NCI-H82 treated with DMSO at 0.1 percent for 48 hours (cell line): Measurements from ENCODE around the gene MYPOP.
A peak's percentile ranks its signal among the peaks of the same experiment; 100 is the strongest.
"Not testable (repeated sequence)": the region's sequence is repeated elsewhere in the genome, so short reads cannot be mapped to it uniquely, and the experiment has no call there.

Experiments
- DNase-seq: peaks from one replicate; lab custom pipeline; 2025; ENCODE audit not compliant: unreplicated experiment; lab: John Stamatoyannopoulos, UW

Gene MYPOP

DNA sequence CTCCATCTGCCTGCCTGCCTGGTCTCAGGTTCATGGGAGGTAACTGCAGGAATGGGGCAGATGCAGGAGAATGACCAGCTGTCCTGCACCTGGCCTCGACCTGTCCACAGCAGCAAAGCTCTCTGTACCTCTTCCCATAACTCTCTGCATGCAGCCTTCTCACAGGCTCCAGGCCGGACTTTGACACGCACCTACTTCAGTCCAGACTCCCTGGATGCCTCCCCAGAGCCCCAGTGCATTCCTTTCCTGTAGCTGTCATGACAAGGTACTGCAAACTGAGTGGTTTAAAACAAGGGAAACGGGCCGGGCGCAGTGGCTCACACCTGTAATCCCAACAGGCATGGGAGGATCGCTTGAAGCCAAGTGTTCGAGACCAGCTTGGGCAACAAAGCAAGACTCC is 8.9 kb upstream of the MYPOP start:
- no peak for DNase-seq

DNA sequence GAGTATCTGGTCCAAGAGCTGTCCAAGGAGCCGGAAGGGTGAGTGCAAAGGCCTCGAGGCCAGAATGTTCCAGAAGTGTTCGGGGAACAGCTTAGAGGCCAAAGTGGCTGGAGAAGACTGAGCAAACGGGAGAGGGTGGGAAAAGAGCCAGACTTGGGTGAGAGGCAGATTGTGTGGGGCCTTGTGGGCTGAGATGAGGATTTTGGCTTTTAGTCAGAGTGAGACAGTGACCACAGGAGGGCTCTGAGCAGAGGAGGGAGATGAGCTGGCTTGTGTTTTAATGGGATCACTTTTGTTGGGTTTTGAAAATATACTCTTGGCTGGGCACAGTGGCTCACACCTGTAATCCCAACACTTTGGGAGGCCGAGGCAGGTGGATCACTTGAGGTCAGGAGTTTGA is 6.5 kb upstream of the MYPOP start:
- no peak for DNase-seq

DNA sequence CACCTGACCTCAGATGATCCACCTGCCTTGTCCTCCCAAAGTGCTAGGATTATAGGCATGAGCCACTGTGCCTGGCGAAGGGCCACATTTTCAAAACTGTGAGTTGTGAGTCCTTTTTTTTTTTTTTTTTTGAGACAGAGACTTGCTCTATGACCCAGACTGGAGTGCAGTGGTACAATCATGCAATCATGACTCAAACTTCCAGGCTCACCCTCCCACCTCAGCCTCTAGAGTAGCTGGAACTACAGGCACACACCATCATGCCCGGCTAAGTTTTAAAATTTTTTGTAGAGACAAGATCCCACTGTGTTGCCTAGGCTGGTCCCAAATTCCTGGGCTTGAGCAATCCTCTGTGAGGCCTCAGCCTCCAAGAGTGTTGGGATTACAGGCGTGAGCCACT is 3.8 kb upstream of the MYPOP start:
- DNase-seq = no peak

DNA sequence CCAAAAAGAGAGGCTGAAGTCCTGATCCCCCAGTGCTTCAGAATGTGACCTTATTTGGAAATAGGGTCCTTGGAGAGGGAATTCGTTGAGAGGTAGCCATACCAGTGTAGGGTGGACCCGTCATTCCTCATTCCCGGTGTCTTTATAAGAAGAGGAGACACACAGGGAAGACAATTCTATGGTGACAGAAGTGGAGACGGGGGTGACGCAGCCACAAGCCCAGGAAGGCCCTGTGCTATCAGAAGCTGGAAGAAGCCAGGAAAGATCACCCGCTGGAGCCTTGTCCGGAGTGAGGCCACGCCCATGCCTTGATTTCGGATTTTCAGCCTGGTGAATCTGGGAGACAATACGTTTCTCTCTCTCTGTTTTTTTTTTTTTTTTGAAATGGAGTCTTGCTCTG is 2.6 kb upstream of the MYPOP start:
- no peak for DNase-seq

DNA sequence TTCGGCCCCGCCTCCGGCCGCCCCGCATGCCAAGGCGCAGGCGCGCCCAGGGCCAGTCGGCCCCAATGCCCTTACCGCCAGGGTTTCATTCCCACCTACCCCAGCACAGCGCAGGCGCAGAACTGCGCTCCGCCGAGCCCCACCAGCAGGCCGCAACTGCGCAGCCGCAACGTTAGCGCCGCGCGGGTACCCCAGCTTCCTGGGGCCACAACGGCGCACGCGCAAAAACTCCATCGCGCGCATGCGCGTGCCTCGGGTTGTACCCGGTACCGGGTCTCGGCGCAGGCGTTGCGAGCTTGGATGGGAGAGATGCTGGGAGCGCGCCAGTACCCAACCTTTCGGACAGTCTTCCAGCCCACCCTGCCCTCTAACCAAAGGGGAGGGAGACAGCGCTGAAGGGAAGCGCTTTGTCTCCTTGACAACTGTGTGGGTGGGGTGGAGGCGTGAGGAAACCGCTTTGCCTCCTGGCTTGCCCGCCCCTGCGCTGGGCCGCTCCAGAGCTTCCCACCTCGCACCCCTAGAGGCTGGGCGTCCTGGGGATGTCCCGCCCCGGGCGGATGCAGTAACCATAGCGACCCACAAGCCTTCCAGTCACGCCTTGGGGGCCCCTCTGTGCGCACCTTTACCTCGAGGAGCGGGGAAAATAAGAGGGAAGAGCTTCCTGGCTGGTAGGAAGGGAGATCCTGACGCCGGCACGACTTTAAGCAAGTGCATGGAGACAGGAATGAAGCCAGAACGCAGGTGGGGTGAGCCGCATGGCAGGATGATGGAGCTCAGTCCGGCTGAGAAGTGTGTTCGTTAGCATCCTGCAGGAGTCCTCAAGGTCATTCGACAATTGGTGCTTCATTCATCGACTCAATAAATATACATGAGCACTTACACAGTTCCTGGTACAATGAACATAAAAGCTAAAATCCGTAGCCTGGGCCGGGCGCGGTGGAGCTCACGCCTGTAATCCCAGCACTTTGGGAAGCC is 525 bp upstream of the MYPOP start:
- DNase-seq = peak; percentile 88

DNA sequence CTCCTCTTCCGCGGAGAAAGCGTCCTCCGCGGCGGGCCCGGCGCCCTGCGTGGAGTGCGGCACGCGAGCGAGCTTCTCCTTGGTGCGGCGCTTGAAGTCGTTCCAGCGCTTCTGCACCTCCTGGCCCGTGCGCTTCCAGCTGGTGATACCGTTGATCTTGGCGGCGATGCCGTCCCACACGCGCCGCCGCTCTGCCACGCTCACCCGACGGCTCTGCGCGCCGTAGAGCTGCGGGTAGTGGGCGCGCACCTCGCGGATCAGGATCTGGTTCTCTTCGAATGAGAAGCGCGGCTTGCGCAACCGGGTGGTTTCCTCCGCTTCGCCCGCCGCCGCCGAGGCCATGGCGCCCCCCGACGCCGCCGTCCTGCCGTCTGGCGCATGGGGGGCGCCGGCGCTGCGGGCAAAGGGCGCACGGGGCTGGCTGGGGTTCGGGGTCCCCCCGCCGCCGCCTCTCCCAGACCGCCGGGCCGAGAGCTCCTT is 941 bp downstream of the MYPOP start:
- no peak for DNase-seq

DNA sequence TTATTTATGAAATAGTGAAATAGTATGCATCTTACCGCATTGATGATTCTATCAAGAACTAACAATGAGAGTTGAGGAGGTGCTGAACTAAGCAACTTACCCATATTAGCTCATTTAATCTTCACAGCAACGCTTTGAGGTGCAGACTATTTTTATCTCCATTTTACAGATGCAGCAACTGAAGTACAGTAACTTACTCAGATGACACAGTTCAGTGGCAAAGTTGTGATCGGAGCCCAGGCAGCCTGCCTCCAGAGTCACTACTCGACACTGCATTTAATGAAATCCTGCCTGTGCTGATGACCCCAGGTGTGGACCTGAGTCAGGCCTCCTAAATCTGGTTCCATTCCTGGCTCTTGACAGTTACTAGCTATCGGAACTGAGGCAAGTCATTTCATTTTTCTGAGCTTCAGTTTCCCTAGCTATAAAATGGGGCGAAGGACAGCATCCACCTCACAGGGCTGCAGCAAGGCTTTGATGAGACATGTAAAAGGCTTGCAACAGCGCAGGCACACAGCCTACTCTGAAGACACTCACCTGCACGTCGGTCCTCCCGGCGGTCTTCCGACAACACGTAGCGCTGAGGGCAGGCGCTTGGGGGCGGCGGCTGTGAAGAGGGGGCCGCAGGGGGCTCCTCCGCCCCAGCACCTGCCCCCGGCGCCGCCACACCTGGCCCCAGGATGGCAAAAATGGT is 1.5 kb downstream of the MYPOP start:
- no peak for DNase-seq

DNA sequence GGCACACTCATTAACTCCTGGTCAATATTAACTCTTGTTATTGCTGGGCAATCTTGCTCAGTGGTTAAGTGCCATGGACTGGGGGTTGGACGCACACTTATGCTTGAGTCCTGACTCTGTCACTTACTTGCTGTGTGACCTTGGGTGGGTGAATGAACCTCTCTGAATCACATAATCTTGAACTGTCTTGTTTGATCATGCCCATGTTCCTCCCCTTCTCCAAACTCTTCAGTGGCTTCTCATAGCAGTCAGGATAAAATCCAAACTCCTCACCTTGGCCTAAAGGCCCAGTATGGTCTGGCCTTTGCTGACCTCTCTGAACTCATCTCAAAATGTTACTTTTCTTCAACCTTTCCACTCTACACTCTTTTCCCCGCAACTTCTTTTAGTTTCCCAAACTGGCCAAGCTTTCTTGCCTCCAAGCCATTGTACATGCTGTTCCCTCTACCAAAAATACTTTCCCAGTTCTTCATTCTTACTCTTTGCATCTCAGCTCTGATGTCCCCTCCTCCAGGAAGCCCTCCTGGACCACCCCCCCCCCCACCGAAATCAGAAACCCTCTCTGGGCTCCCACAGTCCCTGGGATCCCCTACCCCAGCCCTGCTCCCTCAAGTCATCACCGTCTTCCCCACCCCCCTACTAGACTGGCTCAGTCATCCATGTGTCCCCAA is 2.4 kb downstream of the MYPOP start:
- no peak for DNase-seq

DNA sequence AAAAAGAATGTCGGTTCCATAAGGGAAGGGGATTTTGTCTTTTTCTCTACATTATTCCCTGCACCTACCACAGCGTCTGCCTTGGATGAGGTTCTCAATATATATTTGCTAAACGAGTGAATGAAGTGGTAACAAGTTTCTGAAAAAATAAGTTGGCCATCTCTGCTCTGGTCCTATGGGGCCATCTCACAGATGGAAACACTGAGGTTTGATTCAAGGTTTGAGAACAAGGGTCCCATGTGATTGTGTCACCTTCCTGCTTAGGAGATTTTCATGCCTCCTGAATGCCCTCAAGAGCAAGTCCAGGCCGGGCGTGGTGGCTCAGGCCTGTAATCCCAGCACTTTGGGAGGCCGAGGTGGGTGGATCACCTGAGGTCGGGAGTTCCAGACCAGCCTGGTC is 3.2 kb downstream of the MYPOP start:
- no peak for DNase-seq

DNA sequence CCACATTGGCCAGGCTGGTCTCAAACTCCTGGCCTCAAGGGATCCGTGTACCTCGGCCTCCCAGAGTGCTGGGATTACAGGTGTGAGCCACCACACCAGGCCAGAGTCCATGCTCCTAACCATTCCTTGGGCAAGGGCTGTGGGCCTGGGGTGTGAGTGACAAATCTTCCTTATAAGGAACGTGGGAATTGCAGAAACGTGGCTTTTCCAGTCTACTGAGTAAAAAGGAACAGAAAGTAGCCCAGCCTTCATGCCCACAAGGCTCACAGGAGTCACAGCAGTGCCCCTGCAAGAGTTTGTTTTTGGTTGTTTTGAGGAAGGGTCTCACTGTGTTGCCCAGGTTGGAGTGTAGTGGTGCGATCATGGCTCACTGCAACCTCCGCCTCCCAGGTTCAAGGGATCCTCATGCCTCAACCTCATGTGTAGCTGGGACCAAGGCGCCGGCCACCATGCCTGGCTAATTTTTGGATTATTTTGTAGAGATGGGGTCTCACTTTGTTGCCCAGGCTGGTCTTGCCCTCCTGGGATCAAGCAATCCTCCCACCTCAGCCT is 5.1 kb downstream of the MYPOP start:
- no peak for DNase-seq

DNA sequence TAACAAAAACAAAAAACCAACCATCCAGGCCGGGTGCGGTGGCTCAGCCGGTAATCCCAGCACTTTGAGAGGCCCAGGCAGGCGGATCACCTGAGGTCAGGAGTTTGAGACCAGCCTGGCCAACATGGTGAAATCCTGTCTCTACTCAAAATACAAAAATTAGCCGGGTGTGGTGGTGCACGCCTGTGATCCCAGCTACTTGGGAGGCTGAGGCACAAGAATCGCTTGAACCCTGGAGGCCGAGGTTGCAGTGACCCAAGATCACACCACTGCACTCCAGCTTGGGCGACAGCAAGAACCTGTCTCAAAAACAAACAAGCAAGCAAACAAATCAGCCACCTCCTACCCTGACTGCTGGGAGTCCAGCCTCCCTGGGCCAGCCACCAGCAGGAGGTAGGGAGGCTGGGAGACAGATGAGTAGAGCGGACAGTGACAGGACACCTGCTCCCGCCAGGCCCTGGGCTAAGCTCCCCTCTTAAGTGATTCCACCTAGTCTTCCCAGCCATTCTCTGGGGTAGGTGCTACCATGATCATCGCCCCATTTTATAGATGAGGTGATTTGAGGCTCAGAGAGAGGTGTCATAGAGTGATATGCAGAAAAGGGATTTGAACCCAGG is 6.3 kb downstream of the MYPOP start:
- not testable (repeated sequence) for DNase-seq

DNA sequence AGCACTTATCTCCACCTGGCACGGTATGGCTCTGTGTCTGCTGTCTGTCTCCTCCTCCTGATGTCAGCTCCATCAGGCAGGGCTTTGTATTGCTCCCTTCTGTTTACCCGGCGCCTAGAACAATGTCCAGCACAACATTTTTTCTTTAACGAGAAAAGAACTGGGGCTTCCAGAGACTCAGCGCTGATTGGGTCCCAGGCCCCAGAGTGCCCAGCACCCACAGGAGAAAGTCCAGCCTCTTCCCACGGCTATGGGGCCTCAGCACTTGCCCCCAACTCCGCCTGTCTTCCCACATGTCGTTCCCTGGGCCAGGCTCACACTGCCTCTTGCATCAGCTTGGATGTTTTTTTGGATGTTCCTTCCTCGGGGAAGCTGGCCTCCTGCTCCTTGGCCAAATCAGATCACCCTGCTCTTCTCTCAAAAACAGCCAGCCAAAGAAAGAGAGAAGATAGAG is 6.9 kb downstream of the MYPOP start:
- DNase-seq = no peak

DNA sequence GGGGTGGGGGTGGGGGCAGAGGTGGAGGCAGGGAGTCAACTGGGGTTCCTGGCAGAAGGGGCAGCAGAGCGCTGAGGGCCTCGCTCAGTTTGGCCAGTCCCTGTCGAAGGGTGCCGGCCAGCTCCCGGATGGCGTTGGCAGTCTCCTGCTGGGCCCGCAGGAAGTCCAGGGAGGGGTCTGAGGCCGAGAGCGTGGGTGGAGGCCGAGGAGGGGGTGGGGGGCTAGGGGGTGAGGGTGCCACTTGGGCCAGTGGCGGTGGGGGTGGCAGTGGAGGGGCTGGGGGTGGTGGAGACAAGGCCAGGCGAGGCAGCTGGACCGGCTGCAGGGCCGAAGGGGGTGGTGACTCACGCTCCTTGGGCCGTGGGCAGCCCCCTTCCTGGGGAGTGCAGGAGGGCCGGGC is 11.5 kb downstream of the MYPOP start:
- DNase-seq = no peak

DNA sequence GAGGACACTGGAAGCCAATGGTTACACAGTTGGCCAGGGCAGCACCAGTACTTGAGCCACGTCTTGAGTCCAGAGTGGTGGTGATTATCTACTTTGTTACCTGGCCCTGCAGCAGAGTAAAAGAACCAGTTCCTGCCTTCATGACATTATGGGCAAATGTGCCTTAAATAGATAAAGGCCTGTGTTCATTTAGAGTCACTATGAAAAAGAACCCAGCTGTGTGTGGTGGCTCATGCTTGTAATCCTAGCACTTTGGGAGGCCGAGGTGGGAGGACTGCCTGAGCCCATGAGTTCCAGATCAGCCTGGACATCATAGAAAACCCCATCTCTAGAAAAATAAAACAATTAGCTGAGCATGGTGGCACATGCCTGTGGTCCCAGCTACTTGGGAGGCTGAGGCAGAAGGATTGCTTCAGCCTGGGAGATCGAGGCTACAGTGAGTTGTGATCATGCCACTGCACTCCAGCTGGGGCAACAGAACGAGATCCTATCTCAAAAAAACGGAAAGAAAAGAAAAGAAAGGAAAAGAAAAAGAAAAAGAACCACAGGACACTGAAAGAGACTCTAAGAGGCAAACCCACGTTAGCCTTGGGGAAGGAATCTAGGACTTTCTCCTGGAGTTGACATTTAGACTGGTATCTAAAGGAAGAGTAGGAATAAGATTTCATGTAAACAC is 13.1 kb downstream of the MYPOP start:
- no peak for DNase-seq

DNA sequence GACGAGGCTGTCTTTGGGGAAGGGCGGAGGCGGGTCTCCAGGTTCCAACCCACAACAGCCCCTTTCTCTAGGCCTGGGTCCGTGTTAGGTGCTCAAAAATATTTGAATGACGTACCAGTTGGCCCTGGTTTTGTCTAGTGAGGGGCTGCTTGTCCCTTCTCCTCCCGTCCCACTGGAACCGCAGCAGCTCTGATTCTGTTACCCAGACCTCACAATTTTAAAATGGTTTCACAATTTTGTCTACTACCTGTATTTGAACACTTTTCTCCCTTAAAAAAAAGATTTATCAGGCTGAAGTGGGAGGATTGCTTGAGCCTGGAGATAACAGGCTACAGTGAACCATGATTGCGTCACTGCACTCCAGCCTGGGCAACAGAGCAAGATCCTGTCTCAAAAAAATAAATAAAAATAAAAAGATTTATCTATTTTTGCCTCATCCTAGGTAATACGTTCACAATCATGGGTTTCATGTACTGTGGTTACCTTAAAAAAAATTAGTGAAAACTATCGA is 15.2 kb downstream of the MYPOP start:
- DNase-seq = no peak

DNA sequence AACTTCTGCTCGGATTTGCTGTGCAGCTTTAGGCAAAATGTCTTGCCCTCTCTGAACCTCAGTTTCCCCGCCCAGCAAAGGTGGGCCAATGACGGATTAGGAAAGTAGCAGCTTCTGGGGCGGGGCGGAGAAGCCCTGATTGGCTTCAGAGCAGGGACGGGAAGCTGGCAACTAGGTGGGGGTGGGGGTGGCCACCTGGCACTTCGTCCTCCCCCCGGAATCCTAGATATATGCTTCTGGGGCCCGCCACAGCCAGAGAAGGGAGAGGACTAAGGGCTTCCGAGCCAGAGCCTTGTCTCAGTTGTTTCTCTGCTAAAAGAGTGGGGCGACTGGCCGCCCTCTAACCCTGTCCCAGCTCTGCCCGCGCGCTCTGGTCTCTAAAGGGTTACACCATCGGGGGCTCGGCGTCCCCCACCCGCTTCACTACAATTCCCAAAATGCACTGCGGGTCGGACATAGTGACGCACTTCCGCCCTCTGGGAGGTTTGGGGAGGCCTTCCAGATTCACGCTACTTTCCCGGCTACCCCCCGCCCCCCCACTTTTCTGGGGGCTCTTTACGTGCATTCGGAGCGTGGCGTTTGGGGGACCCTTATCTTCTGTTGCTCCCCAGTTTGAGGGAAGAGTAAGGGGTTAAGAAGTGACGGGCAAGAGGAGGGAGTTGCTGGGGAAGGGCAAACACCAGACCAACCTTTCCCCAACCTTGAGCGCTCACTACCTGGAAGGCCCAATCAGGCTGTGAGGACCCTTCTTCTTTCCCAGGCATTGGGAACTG is 15.8 kb downstream of the MYPOP start:
- peak; percentile 74 for DNase-seq

DNA sequence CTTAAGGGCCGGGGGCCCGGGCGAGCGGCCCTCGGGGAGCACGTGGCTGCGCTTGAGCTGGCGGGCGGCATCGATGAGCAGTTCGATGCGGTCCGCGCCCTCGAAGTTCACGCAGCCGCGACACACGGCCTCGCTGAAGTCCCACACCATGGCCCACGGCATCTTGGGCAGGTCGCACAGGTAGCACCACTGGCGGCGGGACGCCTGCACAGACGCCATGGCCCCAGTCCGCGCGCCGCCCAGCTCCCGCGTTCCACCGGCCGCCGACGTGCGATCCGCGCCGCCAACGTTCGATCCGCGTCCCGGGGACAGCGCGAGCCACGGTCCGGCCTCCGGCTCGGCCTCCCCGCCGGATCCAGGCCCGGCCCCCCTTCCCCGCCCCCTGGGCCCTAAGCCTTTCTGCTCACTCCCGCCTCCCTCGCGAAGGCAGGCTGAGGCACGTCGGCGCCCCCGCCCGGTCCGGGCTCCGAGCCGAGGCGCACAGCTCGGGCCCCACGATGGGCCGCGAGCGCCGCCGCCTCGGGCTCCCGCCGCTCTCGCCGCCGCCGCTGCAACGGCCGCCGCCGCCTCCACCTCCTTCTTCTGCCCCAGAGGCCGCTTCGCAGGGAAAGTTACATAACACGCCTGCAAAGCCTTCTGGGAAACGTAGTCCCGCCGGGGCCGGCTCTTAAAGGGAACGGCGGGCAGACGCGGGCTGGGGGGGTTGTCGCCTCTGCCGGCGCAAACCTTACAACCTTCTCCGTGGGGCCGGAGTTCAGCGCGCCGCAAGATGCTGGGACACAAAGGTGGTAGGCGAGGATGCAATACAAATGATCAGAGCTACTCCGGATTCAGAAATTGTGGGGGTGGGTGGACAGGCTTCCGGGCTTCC is 16.6 kb downstream of the MYPOP start, which contains the start of gene IRF2BP1:
Gene IRF2BP1 (minus strand): TSS at position 586 of the 871 bp plus-strand sequence. CDS start 367 bp downstream, at position 219.
- DNase-seq = peak; percentile 73
